ENCODE results near the gene MAP3K9.

DNA sequence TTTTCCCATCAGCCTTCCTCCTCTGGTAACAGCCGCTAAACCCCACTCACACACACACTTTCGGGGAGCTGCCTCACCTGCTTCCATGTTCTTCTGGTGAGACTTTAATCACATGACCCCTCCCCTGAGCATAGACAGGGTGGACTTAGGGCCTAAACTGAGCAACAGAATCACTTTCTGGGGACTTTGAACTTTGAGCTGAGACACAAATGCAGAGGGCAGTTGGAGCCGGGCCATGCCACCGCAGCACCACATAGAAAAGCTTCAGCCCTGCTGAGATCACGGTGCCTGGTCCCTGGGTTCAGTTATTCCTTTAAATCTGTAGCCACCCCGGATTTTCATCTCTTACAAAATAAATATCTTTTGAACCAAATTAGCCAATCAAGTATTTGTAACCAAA, 18.4 kb upstream of the MAP3K9 start:
- TF ChIP-seq, protein P1, sequence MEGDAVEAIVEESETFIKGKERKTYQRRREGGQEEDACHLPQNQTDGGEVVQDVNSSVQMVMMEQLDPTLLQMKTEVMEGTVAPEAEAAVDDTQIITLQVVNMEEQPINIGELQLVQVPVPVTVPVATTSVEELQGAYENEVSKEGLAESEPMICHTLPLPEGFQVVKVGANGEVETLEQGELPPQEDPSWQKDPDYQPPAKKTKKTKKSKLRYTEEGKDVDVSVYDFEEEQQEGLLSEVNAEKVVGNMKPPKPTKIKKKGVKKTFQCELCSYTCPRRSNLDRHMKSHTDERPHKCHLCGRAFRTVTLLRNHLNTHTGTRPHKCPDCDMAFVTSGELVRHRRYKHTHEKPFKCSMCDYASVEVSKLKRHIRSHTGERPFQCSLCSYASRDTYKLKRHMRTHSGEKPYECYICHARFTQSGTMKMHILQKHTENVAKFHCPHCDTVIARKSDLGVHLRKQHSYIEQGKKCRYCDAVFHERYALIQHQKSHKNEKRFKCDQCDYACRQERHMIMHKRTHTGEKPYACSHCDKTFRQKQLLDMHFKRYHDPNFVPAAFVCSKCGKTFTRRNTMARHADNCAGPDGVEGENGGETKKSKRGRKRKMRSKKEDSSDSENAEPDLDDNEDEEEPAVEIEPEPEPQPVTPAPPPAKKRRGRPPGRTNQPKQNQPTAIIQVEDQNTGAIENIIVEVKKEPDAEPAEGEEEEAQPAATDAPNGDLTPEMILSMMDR (IDR thresholded peaks at IDR 0.05; ENCODE audit: poor library complexity) = no peak
- TF ChIP-seq EZH2phosphoT487 (IDR thresholded peaks at IDR 0.05; ENCODE audit: low read depth, severe bottlenecking, unreplicated experiment) = no peak
